GM18870 (cell line): ENCODE measurements around the gene TCEA3.

Experiments used
- ATAC-seq: cut with Tn5 transposase; IDR thresholded peaks from one replicate; pipeline ENCODE4 v1.9.1; 2021; ENCODE audit warnings: moderate library complexity; ENCODE audit not compliant: unreplicated experiment

Gene TCEA3

GRCh38 chr1:23422241-23422877 lies 2.2 kb downstream of the TCEA3 start:
- no peak for ATAC-seq

- ATAC-seq = no peak
Measured at GRCh38 chr1:23421753-23422240, 2.8 kb downstream of the TCEA3 start.

GRCh38 chr1:23421343-23421742 lies 3.2 kb downstream of the TCEA3 start:
- ATAC-seq = no peak

- no peak for ATAC-seq
Measured at GRCh38 chr1:23420778-23421177, 3.8 kb downstream of the TCEA3 start.

- no peak for ATAC-seq
Measured at GRCh38 chr1:23419180-23419579, 5.4 kb downstream of the TCEA3 start.

- no peak for ATAC-seq
Measured at GRCh38 chr1:23417570-23417969, 7.0 kb downstream of the TCEA3 start.

GRCh38 chr1:23416964-23417363 lies 7.6 kb downstream of the TCEA3 start:
- ATAC-seq = no peak

GRCh38 chr1:23408797-23409290 lies 15.7 kb downstream of the TCEA3 start:
- ATAC-seq = no peak

- no peak for ATAC-seq
Measured at GRCh38 chr1:23407016-23407630, 17.4 kb downstream of the TCEA3 start.

GRCh38 chr1:23405946-23406345 lies 18.6 kb downstream of the TCEA3 start:
- ATAC-seq = no peak

GRCh38 chr1:23403735-23404486 lies 20.6 kb downstream of the TCEA3 start:
- ATAC-seq = no peak

GRCh38 chr1:23403355-23403734 lies 21.2 kb downstream of the TCEA3 start:
- no peak for ATAC-seq

GRCh38 chr1:23403038-23403336 lies 21.6 kb downstream of the TCEA3 start:
- ATAC-seq = no peak

GRCh38 chr1:23402286-23403037 lies 22.1 kb downstream of the TCEA3 start:
- no peak for ATAC-seq

- ATAC-seq = no peak
Measured at GRCh38 chr1:23401313-23401712, 23.2 kb downstream of the TCEA3 start.

- no peak for ATAC-seq
Measured at GRCh38 chr1:23400324-23401114, 24.0 kb downstream of the TCEA3 start.

GRCh38 chr1:23399229-23399628 lies 25.3 kb downstream of the TCEA3 start:
- no peak for ATAC-seq

- no peak for ATAC-seq
Measured at GRCh38 chr1:23397908-23398307, 26.6 kb downstream of the TCEA3 start.

GRCh38 chr1:23396380-23396779 lies 28.2 kb downstream of the TCEA3 start:
- ATAC-seq = no peak

- ATAC-seq = no peak
Measured at GRCh38 chr1:23395849-23396248, 28.7 kb downstream of the TCEA3 start.
